NCI-H748 (cell line): ENCODE data around the gene ZNF326.
"Not testable (repeated sequence)": the region's sequence is repeated elsewhere in the genome, so short reads cannot be mapped to it uniquely, and the experiment has no call there.

Experiments
- DNase-seq: peaks from one replicate; lab custom pipeline; 2025; ENCODE audit not compliant: unreplicated experiment; lab: John Stamatoyannopoulos, UW

ZNF326 gene

DNA sequence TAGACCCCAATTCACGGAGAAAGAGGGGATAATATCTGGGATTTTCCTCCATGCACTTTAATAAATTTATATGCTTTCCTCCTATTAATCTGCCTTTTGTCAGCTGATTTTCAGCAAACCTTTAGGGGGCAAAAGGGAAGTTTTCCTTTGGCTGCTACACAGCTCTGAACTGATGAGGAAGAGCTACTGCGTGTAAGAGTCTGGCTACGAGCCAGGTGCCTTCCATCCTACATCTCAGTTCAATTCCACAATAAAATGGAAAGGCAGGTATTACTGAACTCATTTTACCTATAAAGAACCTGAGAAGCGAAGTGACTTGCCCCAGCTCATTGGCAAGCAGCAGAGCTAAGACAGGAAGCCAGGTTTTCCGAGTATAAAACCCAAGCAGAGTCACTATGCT lies 28.3 kb upstream of the ZNF326 start:
- DNase-seq: peak; percentile 8

DNA sequence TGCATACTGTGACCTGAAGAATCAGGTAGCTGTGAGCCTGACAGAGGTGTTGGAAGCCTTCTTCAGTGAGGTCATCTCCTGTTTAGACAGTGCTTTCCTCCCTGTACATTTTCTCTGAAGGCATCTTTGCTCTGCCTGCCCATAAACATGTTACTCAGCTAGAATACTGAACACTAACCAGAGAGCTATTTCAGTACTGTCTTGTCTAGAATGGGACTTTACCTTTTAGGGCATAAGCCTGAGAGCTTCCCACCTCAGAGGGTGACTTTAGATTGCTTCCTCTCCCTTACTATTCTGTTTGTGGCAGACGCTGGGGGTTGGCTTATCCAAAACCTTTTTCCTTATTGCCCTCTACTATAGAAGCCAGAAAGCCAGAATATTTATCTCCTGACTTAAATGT lies 23.3 kb upstream of the ZNF326 start:
- DNase-seq: no peak

DNA sequence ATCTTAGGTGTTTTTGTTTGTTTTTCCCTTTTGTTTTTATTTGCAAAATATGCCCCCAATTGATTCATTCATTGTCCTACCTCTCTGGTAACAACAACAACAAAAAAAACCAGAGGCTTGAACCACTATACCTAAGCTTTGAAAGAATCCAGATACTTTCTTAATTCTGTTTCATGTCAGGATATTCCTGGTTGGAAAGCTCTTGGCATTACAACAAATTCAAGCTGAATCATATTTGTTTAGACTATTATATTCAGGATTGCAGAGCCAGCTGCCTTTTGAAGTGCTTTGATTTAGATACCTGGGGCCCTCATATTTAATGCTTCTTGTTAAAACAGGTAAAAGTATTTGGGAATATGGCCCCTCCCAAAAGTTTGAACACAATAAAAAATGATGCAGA lies 22.9 kb upstream of the ZNF326 start:
- no peak for DNase-seq

DNA sequence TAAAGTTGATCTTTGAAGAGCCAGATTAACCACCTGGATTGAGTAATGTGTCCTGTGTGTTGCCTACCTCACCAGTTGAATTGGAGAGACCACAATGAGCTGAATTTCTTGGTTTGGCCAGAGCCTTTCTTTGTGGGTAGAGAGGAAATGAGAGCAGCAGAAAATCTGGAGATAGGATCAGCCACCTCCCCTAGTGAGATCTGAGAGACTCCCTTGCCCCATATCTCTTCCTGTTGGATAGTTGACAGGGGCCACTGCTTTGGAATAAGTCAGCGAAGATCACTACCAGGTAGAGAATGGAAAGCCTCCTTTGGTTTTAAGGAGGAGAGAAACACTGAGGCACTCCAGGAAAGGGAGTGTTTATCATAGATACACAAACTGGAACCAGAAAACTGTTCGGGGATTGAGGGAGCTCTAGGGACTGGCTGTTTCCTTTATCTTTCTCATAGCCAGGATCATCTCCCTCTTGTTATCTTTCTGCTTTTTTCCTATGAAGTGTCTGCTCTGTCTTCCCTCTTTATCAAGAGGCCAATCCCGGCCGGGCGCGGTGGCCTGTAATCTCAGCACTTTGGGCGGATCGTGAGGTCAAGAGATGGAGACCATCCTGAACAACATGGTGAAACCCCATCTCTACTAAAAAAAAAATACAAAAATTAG lies 21.3 kb upstream of the ZNF326 start:
- no peak for DNase-seq

DNA sequence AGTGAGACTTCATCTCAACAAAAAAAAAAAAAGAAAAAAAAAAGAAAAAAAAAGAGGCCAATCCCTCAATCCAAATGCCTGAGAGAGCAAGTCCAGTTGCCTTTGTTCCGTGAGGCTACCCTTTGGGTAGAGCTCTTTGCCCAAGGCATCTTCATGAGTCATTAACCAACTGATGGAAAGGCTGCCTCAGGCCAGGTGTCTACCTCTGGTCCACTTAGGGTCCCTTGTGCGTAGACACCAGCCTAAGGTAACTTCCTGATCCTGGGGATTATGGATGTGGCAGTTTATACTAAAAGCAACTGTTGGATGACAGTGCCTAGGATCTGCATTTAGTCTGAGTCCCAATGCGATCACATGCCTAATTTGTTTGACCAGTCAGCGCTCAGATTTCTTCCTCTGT lies 20.7 kb upstream of the ZNF326 start:
- DNase-seq: no peak

DNA sequence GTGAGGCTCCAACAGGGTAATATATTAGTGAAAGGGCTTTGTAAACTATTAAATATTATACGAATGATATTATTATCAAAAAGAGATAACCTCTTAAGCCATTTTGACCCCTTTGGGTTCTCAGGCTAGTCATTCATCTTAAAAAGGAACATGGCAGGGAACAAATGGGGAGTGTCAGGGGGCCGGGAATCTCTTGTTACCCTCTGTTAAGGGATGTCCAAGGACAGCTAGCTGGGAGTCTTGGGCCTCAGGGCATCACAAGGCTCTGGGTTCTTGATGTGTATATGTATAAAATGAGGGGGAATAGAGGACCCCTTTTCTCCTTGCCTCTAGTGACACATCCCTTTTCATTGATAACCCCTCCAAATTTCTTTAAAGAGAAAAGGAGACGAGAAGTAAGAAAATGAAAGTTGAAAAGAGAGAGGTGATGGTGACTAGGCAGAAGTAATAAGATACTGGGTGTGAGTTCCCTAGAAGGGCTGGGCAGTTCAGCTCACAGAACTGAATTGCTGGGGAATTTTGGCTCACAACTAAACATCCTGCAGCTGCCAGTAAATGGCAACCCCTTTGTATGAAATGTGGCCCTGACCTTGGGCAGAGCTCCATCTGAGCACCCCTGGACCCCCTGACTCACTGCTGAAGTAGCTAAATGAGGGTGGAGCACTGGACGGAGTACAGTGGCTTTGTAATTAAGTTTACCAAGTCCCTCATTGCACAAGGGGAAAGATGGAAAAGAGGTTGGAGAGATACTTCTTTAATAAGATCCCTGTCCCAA lies 20.0 kb upstream of the ZNF326 start:
- DNase-seq: no peak

DNA sequence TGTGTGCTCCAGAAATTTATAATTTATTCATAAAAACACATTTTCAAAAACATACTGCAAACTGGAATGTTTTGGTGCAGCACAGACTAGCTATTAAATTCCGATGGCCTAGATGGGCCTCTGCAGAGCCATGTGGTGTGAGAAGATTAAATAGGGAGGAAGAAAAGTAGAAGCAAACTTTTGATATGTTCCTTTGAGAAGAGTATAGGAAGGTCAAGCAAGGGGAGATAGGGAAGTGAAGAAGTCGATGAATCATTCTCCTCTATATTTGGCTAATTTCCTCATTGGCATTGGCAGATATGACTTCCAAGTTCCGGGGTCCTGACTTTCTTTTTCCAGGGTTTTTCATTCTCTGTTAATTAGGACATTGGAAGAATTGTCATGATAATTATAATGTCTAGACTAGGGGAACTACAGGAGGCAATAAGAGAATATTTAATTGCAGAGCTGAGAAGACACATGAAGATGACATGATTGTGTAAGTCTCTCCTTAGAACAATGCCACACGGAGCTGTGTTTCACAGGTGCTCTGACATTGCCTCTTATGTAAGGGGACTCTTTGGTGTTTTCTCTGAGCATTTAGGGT lies 19.3 kb upstream of the ZNF326 start:
- no peak for DNase-seq

DNA sequence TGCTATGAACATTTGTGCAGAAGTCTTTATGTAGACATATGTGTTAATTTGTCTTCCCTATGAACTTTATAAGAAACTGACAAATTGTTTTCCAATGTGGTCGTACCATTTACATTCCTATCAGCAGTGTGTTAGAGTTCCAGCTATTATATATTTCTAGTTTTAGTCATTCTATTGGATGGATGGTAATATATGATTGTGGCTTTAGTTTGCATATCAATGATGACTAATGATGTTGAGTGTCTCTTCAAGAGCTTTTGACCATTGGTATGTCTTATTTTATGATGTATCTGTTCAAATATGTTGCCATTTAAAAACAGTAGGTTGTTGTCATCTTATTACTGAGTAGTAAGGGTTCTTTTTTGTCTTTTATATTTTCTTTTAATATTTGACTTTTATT lies 16.2 kb upstream of the ZNF326 start:
- DNase-seq: no peak

DNA sequence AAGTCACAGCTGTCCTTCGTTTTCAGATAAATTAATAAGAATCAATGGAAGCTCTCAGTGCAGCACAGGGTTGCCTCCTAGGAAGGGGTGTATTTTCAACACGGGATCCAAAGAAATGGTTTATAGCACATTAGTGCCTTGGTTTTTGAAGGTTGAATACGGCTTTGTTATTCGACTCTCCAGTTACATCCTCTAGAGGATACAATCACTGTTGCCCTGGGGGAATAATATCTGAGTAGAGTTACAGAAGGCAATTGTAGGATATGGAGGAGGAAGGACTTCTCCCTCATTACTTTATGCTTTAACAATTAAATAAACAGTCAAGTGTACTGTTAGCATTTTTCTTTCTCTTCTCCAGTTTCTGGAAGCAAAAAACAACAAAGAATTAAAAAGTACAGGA lies 14.3 kb upstream of the ZNF326 start:
- peak; percentile 10 for DNase-seq

DNA sequence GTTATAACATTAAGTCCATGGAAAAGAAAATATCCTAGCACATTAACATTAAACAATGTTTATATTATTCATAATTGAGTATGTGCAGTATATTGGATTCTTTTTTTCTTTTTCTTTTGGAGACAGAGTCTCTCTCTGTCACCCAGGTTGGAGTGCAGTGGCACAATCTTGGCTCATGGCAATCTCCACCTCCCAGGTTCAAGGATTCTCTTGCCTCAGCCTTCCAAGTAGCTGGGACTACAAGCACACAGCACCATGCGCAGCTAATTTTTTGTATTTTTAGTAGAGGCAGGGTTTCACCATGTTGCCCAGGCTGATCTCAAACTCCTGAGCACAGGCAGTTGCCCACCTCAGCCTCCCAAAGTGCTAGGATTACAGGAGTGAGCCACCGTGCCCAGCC lies 12.1 kb upstream of the ZNF326 start:
- not testable (repeated sequence) for DNase-seq

DNA sequence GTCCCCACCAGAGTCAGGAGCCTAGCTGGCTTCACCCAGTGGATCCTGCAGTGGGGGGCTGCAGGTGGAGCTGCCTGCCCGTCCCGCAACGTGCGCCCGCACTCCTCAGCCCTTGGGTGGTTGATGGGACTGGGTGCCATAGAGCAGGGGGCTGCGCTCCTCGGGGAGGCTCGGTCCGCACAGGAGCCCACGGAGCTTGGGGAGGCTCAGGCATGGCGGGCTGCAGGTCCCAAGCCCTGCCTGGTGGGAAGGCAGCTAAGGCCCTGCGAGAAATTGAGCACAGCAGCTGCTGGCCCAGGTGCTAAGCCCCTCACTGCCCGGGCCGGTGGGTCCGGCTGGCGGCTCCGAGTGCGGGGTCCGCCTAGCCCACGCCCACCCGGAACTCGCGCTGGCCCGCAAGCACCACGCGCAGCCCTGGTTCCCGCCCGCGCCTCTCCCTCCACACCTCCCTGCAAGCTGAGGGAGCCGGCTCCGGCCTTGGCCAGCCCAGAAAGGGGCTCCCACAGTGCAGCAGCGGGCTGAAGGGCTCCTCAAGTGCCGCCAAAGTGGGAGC lies 10.3 kb upstream of the ZNF326 start:
- not testable (repeated sequence) for DNase-seq

DNA sequence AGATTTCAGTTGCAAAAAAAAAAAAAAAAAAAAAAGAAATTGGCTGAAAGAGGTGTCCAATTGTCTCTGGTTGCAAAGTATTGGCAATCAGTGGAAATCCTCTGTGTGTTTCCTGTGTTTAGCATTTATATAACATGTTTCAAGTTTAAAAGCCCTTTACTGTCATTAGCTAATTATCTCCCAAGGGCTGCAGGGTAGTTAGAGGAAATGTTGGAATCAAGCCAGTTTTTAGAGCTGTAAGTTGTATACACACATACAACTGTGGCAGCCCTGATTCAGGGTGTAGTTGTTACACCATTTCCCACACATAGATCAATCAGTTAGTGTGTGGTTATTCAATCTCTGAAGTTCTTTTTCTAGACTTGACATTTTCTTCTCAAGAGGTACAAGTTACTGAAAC lies 8.9 kb upstream of the ZNF326 start:
- peak; percentile 95 for DNase-seq

DNA sequence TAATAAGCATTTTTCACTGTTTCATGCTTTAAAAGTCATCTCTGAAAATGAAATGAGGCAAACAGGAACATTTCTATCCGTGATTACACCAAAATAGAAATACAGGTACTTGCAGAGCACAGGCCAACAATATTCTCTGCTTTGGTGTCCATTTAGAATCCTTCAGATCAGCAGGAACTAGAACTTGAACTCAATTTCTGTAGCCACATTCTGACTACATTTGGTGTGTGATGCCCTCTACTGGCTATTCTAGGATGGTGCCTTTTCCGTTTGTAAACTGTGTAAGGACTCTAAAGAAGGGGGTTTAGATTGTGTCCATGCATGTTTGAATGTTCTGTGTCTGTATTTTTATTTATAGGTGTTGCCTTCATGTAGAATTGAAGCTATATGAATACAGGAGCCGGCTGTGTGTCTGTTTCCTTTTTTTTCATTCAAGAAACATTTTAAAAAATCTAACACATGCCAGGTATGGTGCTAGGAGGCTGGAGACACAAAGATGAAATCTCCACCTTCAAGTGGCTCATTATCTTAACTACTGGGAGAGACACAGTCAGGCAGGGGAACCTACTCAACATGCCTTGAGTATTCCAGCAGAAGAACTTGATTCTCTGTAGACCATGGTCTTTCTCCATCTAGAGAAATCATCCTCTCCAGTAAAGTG lies 7.6 kb upstream of the ZNF326 start:
- peak; percentile 77 for DNase-seq

DNA sequence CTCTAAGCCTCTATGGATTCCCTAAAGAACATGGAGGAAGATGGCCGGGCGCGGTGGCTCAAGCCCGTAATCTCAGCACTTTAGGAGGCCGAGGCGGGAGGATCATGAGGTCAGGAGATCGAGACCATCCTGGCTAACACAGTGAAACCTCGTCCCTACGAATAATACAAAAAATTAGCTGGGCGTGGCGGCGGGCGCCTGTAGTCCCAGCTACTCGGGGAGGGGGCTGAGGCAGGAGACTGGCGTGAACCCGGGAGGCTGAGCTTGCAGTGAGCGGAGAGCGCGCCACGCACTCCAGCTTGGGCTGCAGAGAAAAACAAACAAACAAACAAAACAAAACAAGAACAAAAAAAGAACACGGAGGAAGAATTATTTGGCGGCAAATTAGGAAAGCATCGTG lies 5.8 kb upstream of the ZNF326 start:
- DNase-seq: no peak

DNA sequence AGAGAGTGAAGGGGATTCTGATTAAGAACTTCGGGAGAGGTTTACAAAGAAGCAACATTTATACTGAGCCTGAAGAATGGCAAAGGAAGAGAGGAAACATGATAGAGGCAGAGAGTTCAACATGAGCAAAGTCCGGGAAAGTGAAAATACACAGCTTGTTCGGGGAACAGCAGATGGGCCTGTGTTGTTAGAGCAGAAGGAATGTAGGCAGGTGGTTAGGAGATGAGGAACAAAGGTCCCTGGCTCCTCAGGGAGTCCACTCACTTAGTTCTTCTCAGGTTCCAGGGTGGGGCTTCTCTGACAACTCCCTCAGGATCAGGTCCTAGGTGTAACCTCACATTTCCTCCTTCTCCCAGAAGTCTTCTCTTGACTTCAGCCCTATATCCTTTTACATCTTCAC lies 5.1 kb upstream of the ZNF326 start:
- peak; percentile 25 for DNase-seq

DNA sequence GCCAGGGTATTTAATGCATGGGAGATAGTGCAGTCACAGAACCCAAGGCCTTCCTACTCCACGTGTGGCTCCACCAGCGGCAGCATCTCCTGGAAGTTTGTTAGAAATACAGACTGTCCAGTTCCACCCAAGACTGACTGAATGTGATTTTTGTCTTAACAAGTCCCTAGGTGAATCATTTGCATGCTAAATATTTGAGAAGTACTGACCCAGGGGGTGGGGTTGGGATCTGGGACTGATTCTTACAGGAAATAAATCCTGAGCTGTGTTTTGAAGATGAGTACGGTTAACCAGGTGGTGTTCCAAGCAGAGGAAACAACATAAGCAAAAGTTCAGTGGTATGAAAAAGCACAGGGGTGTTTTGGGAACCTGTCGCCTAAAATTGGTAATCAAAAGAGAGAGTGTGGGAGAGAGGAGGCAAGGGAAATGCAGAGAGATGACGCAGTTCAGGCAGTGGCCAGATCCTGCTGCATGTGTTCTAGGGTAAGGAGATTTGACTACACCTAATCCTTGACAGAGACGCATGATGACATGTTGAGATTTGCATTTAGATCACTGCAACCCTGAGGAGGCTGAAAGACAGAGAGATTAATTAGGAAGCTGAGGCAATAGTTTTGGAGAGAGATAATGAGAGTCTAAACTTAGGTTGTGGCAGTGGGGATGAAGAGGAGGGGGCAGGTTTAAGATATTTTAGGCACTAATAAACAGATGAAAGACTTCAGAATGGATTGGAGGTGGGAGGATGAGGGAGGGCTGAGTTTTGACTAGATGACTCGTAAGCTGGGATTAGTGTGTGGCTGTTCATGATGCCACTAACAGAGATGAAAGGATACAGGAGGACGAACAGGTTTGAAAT lies 3.7 kb upstream of the ZNF326 start:
- DNase-seq: no peak

DNA sequence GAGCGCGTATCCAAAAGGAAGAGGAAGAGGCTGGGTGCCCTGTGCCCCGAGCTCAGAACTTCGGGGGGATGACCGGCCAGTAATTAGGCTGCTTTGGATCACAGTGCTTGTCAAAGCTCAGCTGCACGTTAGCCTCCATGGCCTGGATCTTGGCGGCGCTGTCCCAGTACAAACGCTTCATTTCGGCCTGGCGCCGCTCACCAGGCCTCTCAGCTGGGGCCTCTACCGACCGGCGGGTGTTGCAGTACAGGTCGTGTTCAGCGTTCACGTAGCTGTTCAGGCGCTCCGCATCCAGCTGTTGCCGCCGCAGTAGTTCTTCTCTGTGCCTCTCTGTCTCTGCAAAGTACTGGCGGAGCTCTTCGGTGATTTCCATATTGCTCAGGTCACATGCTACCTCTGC lies 1.4 kb upstream of the ZNF326 start:
- DNase-seq: no peak

DNA sequence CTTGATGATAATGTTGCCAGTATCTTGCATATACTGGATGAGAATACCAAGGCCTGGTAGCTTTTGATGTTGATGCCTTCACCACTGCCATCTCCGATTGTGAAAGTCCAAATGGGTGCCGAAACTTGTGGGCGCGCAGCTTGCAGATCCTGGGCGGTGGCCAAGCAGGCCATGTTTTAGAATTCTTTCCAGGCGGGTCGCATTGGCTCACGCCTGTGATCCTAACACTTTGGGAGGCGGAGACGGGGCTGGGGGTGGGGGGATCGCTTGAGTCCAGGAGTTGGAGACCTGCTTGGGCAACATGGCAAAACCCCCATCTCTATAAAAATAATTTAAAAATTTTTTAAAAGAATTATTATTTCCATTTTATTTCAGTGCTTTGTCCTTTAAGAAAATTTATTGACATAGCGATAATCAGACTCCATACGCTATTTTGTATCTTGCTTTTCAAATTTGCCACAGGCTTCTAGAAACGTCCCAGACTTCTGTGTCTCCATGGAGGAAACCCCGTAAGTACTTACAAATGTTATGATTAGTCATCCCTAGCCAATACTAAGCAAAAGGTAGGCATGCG lies 592 bp upstream of the ZNF326 start:
- no peak for DNase-seq

DNA sequence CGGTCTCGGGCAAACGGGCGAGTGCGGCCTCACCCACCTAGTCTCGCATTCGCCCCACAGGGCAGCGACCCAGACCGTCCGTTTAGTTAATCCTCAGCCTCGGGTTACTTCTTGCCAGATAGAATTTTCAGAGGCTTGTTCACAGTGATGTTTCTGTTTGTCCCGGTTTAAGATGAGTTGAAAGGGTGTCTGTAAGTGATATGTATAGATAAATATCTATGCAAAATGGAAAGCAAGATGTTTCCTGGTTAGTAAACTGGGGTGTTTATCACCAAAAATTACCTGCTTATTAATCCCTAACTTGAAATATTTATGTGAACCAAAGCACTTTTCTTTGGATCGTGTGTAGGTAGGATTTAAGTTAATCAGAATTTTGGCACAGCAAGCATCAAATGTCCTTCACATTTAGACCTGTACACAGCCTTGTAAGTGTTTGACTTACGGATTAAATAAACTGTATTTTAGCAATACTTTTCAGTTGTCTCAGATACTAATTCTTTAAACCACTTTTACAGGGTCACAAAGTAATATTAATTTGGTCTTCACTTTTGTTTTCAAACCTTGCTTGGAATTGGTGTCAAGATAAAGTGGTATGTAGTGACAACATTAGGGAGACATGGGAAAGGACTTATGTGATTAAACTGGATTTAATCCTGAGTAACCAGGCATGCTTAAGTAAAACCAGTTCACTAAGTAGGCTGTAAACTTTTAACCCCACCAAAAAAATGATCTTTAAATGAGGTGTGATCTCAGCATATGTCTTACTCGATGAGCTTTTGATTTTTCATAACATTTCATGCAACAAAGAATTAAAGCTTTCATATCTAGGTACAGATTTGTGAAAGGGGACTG lies 914 bp downstream of the ZNF326 start:
- no peak for DNase-seq
